ENCODE results near the gene ZNF710.
"Not testable (repeated sequence)": the region's sequence is repeated elsewhere in the genome, so short reads cannot be mapped to it uniquely, and the experiment has no call there.

The ZNF710 gene, protein sequence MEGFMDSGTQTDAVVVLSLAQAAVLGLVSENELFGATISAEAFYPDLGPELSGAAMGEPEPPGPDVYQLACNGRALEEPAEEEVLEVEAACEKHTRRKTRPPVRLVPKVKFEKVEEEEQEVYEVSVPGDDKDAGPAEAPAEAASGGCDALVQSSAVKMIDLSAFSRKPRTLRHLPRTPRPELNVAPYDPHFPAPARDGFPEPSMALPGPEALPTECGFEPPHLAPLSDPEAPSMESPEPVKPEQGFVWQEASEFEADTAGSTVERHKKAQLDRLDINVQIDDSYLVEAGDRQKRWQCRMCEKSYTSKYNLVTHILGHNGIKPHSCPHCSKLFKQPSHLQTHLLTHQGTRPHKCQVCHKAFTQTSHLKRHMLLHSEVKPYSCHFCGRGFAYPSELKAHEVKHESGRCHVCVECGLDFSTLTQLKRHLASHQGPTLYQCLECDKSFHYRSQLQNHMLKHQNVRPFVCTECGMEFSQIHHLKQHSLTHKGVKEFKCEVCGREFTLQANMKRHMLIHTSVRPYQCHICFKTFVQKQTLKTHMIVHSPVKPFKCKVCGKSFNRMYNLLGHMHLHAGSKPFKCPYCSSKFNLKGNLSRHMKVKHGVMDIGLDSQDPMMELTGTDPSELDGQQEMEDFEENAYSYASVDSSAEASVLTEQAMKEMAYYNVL

DNA sequence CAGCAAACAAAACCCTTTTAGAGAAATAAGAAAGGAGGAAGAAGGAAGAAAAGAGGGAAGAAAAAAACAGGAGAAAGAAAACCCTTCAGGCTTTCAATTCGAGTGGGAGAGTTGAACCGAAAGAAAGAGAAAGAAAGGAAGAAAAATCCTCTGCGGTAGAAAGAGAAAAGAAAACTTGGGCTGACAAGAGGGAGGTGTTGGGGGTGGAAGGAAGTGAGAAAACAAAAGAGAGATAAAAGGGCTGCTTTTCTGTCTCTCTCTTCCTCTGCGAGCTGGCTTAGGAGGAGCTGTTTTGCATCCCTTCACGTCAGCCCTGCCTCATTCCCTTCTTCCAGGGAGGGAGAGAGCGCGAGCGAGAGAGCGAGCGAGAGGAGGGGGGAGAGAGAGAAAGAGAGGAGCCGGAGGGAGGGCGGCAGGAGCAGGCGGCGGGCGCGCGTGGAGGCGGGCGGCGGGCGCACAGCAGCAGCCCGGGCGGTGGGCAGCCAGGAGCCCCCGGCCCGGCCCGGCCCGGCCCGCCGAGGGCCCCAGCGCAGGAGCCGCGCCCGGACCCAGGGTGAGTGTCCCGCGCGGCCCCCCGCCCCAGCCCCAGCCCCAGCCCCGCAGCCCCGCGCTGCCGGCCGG, at the start of gene ZNF710:
TSS of gene ZNF710 (plus strand) at position 263 of the 621 bp plus-strand sequence. CDS start 65,814 bp downstream, outside the sequence.
- no peak for DNase-seq (ENCODE audit: low read depth)

DNA sequence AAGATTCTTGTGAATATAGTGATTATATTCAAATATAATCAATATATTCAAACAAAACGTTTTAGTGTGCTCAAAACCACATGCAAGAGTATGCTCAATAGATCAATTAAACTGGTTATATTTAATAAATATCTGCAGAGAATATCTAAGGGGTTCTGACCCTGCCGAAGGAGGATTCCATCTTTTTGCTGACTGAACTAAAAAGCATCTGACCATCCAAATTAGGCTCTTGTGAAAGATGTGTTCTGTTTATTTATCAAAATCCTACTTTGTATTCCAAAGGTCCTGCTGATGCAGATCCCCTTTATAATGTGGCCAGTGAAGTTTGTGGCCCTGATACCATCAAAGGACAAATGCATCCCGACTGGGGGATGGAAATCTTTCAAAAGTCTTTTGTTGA, 46.6 kb upstream of the ZNF710 start:
- DNase-seq (ENCODE audit: low read depth), result no peak

DNA sequence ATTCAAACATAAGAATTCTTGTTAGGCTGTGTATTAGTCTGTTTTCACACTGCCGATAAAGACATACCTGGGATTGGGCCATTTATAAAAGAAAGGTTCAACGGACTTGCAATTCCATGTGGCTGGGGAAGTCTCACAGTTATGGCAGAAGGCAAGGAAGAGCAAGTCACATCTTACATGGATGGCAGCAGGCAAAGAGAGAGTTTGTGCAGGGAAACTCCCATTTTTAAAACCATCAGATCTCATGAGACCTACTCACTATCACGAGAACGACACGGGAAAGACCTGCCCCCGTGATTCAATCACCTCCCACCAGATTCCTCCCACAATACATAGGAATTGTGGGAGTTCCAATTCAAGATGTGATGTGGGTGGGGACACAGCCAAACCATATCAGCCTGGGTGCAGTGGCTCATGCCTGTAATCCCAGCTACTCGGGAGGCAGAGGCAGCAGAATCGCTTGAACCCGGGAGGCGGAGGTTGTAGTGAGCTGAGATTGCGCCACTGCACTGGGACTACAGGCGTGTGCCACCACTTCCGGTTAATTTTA, 45.6 kb upstream of the ZNF710 start:
- not testable (repeated sequence) for DNase-seq (ENCODE audit: low read depth)

DNA sequence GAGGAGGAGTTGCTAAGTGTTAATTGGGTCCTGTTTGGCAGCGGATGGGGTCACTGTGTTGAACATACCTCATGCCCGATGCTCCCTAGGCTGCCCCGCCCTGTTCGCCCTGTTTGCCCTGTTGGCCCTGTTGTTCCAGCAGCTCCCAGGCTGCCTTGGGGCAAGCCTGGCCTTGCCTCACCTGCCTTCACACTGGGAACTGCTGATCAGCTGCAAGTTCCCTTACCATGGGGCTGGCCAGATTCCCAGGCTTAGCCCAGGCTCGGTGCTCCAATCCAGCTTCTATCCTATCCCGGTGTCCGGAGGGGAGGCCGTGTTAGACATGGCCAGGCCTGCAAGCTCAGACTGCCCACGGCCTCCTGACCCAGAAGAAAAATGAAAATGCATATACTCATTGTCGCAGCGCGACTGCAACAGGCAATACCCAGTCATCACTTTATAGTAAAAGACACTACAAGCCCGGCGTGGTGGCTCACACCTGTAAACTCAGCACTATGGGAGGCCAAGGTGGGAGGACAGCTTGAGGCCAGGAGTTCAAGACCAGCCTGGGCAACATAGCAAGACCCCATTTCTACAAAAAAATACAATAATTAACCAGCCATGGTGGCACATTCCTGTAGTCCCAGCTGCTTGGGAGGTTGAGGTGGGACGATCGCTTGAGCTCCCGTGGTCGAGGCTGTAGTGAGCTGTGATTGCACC, 42.9 kb upstream of the ZNF710 start:
- DNase-seq (ENCODE audit: low read depth), result no peak

DNA sequence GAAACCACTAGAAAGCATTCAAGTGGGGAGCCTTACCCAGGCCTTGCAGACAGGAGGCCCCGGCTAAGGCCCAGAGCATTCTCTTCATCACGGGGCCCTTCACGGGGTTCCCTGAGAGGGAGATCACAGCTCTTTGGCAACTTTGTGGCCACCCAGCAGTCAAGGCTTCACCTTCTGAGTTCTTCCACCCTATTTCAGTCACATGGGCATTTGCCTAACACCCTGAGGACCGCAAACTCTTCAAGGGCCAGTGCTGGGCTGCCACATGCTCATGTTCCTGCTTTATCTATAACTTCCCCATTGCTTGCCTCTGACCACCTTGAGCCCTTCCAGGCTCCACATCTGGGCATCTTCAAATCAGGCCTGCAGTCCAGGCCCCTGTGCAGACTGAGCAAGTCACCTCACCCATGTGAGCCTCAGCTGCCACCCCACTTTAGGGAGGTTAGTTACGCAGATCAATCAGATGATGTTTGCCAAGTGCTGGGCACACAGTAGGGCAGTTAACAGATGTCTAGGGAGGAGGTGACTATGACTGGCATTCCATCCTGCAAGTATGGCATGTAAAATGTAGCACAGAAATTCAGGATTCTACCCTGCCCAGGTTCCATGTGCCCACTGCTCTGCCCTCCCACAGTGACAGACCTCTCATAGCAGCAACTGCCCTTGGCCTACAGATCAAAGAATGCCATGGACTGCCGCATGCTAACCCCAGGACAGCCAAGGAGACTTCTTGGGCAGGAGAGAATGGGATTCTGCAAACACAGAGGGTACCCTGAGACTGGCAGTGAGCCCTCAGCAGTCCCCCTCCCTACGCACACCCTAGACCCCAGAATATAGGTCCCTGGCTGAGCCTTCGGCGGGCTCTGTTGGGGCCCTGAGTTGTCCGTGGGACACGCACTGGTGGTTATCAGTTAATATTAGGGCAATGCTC, 37.6 kb upstream of the ZNF710 start:
- DNase-seq (ENCODE audit: low read depth), result no peak

DNA sequence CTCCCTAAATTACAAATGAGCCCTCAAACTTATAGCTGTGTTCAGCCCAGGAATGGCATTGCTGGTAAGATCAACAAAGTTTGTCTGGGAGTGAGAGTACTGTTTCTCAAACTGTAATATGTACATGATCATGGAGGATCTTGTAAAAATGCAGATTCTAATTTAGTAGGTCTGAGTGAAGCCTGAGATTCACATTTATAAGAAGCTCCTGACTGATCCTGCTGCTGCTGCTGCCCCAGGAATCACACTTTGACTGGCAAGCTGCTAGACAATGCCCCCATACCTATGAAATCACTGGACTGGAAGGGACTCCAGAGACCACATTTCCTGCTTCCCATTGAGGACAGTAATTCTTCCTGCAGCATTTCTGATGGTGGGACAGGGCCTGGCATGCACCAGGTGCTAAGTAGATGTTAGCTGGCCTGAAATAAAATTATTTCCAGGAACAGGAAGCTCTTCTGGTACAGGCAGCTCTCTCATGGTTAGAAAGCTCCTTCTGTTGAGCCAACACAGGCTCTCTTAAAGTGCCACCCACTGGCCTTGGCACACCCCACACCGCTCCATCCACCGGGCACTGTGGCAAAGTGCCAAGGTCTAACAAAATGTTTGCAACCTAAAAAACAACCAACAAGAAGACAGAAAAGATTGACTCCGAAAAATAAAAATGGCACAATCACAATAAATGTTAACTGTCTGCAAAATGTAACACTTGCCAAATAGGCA, 36.7 kb upstream of the ZNF710 start:
- DNase-seq (ENCODE audit: low read depth), result no peak

DNA sequence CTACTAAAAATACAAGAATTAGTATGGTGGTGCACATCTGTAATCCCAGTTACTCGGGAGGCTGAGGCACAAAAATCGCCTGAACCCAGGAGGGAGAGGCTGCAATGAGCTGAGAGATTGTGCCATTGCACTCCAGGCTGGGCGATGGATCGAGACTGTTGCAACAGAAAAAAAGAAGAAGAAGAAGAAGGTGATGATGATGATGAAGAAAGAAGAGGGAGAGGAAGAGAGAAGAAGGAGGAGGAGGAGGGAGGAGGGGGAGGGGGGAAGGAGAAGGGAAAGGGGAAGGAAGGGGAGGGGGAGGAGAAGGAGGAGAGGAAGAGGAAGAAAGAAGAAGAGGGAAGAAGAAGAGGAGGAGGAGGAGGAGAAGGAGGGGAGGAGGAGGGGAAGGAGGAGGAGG, 33.2 kb upstream of the ZNF710 start:
- no peak for DNase-seq (ENCODE audit: low read depth)

DNA sequence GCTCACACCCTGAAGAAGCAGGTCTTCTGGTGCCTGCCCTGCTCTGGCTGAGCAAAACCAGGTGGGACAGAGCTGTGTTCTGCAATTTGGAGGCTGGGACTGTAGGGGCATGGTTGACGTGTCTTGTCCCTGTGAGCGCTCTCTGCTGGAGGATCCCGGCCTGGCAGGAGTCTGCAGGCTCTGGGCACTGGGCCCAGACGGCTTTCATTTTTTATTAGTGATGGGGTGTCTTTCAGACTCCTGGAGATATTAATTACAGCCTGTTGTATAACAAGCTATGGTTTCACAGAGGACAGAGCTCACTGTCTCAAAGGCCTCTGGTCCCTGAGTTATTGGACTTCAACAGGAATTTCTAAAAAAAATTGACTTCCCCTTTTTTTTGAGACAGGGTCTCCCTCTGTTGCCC, 29.5 kb upstream of the ZNF710 start:
- DNase-seq (ENCODE audit: low read depth), result peak; percentile 13

DNA sequence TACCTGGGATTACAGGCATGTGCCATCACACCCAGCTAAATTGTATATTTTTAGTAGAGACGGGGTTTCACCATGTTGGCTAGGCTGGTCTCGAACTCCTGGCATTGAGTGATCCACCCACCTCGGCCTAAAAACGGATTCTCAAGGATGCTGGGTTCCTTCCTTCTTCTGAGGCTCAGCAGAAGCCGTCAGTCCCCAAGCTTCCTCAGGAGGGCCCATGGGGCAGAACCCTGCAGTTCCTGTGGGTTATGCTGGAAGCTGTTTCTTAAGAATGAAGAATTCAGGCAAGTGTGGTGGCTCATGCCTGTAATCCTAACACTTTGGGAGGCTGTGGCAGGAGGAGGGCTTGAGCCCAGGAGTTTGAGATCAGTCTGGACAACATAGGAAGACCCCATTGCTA, 29.0 kb upstream of the ZNF710 start:
- DNase-seq (ENCODE audit: low read depth), result no peak

DNA sequence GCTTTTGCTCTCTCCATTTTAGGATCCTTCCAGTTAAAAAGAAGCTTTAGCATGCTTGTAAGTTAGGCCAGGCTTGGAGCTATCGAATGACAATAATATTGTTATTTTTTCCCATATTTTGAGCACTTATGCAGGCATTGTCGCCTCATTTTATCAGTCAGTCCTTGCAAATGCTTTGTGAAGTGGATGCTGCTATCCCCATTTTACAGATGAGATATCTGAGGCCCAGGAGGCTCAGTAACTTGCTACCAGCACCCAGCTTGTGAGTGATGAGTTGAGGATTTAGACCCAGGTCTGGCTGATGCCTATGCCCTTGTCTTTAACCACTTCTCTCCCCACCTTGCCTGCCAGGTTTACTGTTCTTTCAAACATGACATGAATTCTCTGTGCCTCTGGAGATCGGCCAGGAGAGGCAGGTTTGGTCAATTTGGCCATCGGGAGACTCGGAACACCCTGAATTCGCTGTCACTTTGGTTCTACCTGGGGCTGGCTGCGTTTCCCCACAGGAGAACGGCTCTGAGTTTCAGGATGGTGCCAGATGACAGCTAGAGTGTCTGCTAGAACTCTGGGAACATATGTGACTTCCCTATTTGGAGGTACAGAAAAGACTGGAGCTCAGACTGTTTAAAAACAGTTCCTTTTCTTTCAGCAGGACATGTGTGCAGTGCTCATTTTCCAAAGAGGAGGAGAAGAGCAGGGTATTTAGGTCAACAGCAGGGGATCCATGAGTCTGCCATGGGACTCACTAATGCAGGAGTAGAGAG, 25.5 kb upstream of the ZNF710 start:
- no peak for DNase-seq (ENCODE audit: low read depth)

DNA sequence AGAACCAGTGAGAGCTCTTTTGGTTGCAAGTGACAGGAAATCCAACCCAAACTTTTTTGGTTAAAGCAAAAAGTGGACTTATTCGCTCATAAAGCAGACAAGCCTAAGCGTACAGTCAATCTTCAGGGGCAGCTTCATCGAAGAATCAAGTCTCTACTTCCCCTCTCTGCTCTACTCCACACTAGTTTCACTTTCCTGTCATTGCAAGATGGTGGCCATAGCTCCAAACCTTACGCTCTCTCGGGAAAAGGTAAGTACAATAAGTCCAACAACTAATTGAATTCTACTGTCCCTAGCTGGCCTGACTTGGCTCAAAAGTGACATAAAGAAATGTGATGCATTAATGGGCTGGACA, 24.9 kb upstream of the ZNF710 start:
- DNase-seq (ENCODE audit: low read depth), result no peak

DNA sequence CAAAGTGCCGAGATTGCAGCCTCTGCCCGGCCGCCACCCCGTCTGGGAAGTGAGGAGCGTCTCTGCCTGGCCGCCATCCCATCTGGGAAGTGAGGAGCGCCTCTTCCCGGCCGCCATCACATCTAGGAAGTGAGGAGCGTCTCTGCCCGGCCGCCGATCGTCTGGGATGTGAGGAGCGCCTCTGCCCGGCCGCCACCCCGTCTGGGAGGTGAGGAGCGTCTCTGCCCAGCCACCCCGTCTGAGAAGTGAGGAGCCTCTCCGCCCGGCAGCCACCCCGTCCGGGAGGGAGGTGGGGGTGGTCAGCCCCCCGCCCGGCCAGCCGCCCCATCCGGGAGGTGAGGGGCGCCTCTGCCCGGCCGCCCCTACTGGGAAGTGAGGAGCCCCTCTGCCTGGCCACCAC, 23.3 kb upstream of the ZNF710 start:
- not testable (repeated sequence) for DNase-seq (ENCODE audit: low read depth)

DNA sequence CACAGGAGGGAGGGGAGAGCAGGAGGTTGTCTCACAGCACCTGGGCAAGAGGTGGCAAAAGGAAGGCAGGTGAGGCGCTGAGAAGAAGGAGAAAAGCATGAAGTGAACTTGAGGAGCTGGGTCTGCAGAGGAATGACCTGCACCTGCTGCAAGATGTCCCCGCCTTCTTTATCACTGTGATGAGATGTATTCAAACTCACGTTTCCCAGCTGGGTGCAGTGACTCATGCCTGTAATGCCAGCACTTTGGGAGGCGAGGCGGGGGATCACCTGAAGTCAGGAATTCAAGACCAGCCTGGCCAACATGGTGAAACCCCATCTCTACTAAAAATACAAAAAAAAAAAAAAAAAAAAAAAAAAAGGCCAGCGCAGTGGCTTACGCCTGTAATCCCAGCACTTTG, 22.2 kb upstream of the ZNF710 start:
- DNase-seq (ENCODE audit: low read depth), result no peak

DNA sequence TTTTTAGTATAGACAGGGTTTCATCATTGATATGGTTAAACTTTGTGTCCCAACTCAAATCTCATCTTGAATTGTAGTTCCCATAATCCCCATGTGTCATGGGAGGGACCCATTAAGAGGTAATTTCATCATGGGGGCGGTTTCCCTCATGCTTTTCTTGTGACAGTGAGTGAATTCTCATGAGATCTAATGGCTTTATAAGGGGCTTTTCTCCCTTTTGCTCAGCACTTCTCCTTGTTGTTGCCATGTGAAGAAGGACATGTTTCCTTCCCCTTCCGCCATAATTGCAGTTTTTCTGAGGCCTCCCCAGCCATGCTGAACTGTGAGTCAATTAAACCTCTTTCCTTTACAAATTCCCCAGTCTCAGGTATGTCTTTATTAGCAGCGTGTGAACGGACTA, 20.2 kb upstream of the ZNF710 start:
- no peak for DNase-seq (ENCODE audit: low read depth)

DNA sequence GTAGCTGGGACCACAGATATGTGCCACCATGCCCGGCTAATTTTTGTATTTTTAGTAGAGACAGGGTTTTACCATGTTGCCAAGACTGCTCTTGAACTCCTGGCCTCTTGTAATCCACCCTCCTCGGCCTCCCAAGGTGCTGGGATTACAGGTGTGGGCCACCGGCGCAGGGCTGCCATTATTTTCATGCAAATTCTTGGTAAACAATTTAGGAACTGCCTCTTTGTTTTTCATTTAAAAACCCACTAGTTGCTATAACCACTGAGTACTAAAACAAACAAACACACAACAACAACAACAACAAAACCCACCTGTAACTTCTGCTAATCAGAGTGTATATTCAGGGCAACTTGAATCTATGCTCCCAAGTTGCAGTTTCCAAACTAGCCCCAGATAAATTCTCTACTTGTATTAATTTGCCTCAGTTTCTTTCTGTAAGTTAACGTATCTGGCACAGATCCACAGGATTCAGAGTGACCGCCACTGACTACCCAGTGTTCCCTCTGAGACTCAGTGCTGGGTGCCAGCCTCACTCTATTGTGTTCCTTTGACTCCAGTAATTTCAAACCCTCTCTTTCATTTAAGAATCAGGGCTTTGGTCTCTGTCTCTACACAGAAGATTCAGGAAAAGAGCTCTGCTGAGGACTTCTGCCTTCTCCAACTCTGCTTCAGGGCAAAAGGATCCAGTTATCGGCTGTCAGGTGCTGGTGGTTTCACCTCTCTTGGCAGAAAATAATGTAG, 18.6 kb upstream of the ZNF710 start:
- DNase-seq (ENCODE audit: low read depth), result no peak

DNA sequence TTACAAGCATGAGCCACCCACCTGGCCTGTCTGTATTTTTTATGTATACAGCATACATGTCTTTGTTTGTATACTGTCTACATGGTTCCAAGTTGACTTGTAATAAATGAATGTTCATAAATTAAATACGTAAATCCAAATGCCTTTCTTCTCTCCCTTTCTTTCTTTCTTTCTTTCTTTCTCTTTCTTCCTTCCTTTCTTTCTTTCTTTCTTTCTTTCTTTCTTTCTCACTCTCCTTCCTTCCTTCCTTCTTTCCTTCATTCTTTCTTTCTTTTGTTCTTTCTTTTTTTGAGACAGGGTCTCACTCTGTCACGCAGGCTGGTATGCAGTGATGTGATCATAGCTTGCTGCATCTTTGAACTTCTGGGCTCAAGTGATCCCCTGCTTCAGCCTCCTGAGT, 17.1 kb upstream of the ZNF710 start:
- no peak for DNase-seq (ENCODE audit: low read depth)

DNA sequence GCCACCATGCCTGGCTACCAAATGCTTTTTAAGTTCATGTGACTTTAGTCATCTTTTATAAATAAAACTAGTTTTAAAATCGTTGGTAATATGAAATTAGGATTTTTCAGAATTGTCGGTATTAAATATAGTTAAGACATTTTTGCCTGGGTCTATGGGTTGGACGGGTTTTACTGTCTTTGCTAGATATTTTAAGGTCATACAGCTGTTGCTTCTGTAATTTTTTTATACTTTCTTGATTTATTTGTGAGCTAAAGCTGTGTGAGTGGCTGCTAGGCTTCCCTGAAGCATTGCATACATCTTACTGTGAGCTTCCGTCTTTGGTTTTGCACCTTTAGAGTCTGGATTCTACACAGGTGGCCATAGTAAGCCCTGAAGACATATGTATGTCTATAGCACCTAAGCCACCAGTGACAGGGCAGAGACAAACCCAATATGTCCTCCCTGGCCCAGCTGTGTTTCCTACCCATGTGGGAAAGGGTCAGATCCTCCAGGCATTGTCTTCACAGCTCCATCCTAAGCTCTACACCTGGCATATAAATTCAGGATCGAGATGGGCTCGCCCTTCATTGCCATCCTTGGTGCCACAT, 16.6 kb upstream of the ZNF710 start:
- DNase-seq (ENCODE audit: low read depth), result no peak

DNA sequence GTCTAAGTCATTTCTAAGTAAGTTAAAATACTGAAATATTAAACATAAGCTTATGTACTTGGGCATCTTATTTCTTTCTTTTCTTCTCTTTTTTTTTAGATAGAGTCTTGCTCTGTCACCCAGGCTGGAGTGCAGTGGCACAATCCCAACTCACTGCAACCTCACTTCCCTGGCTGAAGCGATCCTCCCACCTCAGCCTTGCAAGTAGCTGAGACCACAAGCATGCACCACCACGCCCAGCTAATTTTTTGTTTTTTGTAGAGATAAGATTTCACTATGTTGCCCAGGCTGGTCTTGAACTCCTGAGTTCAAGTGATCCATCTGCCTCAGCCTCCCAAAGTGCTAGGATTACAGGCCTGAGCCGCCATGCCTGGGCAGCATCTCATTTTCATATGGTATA, 16.0 kb upstream of the ZNF710 start:
- DNase-seq (ENCODE audit: low read depth), result no peak

DNA sequence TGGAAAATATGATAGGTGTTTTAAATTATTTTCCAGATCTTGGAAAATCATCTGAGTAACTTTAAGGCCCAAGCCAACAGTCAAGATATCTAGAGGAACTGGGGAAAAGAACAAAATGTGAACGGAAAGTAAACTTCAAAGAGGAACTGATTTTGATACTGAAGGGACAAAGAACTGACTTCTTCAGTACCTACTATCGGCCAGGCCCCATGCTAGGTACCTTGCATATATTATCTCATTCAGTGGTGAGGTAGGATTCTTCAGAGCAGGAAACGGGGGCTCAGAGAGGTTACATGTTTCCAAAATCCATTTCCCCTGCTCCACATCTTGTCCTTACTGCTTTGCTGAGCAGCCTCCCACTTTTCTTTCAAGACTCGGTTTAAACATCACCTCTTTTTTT, 9.8 kb upstream of the ZNF710 start:
- no peak for DNase-seq (ENCODE audit: low read depth)

Data from GM04503 (cell line).